Omental fat pad (tissue), 4 donors: Measurements from ENCODE around the gene TNRC18. TPM values are rescaled to one million over a fixed set of nuclear protein-coding genes. Genes with fewer than 3 reads are reported as not detected.

Experiments used
- ATAC-seq: fragments of 150-250 bp; one replicate; pipeline ENCODE4 v1.9.1; 2016; ENCODE audit warnings: mild to moderate bottlenecking, moderate library complexity; ENCODE audit not compliant: low FRiP score
- DNase-seq: peaks from one replicate; pipeline ENCODE4 v3.0.0-alpha.2; 2019; ENCODE audit warnings: low spot score
- CTCF ChIP-seq, 3 donors: fragments of 450-650 bp; IDR thresholded peaks; one replicate each; pipeline ENCODE4 v1.5.1; 2016 to 2017; ENCODE audit warnings: antibody characterized with exemption in 3 of 3, mild to moderate bottlenecking in 3 of 3, moderate library complexity in 2 of 3
- total RNA-seq, 4 donors: library from RNA; depleted of rRNA; stranded (reverse); fragments of >200 nt; gene quantifications; one replicate each; pipeline ENCODE4 v1.1.0, GENCODE V29; 2016

TNRC18 gene
- total RNA-seq, 4 donors from 2014 or later, result 26.0 to 62.4 (median 29.4) TPM

- no peak for DNase-seq
- ATAC-seq, result no peak
- TF ChIP-seq CTCF (IDR thresholded peaks at IDR 0.05), result peak in 1 of 3 donors; percentile 23
Measured at GRCh38 chr7:5450549-5451327, 27.1 kb upstream of the TNRC18 start.

GRCh38 chr7:5448378-5449037, 24.9 kb upstream of the TNRC18 start:
- no peak for TF ChIP-seq CTCF (IDR thresholded peaks at IDR 0.05)
- DNase-seq (no peak), ATAC-seq (no peak)

- no peak for DNase-seq
- no peak for ATAC-seq
- TF ChIP-seq CTCF (IDR thresholded peaks at IDR 0.05), result no peak
Measured at GRCh38 chr7:5445981-5446594, 22.5 kb upstream of the TNRC18 start.

- no peak for TF ChIP-seq CTCF (IDR thresholded peaks at IDR 0.05)
Measured at GRCh38 chr7:5443678-5444077, 20.0 kb upstream of the TNRC18 start.

GRCh38 chr7:5442757-5443305, 19.2 kb upstream of the TNRC18 start:
- TF ChIP-seq CTCF (IDR thresholded peaks at IDR 0.05), result no peak
- no peak for DNase-seq
- ATAC-seq, result no peak

More at GRCh38 chr7:5443678-5444077, 20.0 kb upstream of the TNRC18 start:
- ATAC-seq (no peak), DNase-seq (no peak)

GRCh38 chr7:5441840-5442503, 18.3 kb upstream of the TNRC18 start:
- TF ChIP-seq CTCF (IDR thresholded peaks at IDR 0.05), result no peak
- DNase-seq (no peak), ATAC-seq (no peak)
